CD4-positive, alpha-beta T cell treated with Interleukin-15 for 4 hours (primary cell): ENCODE measurements around the gene FBXO33.
A peak's percentile ranks its signal among the peaks of the same experiment; 100 is the strongest.

Experiments used
- DNase-seq: peaks from one replicate; pipeline ENCODE4 v3.0.0-alpha.2; 2020; ENCODE audit warnings: low spot score

The FBXO33 gene

DNA sequence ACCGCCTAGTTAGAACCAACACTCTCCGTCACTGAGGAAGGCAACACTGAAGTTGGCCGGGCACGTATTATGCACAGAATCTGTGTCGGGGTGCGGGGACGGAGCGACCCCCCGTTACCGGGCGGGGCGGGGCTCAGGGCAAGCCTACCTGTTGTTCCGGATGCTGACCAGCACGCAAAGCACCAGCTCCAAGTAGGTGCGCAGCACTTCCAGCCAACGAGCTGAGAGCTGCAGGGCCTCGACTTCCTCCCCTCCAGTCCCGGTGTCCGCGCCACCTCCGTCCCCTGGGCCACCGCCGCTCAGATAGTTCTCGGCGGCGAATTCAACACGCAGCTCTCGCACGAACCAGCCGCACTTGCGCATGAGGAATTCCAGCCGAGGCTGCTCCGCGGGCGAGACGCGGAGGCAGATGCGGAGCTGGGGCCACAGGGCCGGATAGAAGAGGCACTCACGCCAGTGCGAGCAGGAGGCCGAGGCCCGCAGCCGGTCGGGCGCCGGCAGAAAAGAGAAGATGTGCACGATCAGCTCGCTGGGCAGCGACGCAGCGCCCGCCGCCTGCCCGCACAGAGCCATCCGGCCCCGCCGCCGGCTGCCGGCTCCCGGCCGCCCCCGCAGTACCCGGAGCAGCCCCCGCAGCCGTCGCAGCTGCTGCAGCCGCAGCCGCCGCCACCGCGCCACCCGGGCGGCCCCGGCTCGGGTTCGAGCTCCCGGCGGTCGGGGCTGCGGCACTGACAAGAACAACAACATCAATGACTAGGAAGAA, 636 bp downstream of the FBXO33 start:
- DNase-seq: peak; percentile 27

DNA sequence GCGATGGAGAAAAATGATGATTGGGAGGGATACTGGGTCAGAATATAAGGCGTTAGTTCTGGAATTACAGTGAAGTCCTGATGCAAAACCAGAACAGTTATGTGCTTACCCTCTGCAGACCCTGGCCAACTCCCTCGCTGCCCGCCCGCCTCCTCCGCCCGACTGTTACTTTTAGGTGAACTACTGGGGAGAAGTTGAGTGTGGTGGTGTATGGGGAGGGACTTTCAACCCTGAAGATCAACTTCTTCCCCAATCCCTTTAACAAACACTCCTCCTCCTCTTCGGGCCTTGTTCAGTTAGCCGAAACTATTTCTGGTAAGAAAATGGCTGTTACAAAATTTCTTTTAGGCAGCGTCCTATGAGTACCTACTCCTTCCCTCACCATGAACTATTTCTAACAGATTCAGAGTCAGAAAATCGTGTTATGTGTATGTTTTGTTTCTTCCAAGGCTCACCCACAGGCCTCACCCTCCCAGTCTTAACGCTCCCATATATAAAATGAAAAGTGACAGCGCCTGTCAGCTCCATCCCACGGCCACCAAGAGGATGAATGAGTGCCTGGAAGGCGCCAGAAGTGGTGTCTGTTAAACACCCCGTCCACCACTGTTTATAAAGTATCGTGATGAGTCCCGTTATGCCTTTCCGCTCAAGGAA, 1.3 kb downstream of the FBXO33 start:
- DNase-seq: no peak

GRCh38 chr14:39428118-39428517, 4.1 kb downstream of the FBXO33 start:
- no peak for DNase-seq

GRCh38 chr14:39426605-39427004, 5.6 kb downstream of the FBXO33 start:
- peak; percentile 14 for DNase-seq

- DNase-seq: no peak
Measured at GRCh38 chr14:39425947-39426346, 6.3 kb downstream of the FBXO33 start.

DNA sequence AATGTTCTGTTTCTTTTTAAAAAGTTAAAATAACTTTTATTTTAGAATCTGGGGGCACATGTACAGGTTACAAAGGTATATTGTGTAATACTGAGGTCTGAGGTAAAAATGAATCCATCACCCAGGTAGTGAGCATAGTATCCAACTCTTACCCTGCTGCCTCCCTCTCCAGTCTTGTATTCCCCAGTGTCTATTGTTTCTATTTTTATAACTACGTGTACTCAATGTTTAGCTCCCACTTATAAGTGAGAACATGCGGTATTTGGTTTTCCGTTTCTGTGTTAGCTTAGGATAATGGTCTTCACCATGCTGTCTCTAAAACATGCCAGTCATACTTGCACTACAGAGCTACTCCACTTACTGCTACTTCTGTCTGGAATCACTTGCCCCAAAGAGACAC, 8.4 kb downstream of the FBXO33 start:
- DNase-seq: no peak

DNA sequence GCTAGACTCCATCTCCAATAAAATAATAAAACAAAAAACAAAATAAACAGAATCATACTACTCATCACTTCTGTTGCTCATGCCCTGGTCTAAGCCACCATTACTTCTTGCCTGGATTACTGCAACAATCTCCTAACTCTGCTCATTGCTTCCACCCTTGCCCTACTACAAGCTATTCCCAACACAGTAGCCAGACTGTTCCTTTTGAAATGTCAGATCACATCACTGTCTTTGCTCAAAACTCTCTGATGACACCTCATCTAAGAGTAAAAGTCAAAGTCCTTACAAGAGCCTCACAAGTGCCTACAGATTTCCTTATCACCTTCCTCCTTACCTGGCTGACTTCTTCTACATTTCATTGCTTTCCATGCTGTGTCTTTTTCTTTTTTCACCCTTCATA, 10.0 kb downstream of the FBXO33 start:
- no peak for DNase-seq

DNA sequence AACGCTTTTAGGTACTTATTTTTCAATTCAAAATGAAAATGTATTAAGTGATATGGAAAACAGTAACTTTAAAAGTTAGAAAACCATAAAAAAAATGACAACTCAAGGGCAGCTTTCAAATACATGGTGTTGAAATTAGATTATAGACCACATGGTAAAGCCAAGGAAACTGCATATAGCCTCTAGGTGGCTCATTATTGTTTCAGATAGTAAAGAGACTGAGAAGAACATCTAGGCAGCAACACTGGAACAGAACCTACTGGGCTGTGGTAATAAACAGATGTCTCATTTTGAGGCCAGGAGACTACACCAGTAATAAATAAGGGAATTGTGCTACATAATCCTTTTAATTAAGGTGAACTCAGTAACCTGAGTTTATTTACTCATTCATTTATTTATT, 13.0 kb downstream of the FBXO33 start:
- DNase-seq: no peak

DNA sequence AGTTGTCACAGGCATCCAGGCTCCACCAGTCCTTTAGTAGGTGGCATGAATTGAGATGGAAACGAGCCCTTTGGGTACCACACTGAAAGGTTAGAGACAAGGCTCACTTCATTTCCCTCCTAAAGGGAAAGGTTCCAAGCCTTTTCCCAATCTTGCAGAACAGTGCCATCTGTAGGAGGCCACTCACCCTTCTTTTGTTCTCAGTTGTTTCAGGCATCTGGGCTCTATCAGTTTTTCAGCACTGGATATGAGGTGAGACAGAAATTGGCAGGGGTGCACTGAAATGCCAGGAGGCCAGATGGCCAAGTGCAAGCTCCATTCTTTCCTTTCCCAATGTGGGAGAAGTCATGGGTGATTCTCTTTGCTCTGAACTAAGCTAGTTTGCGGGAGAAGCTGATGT, 15.2 kb downstream of the FBXO33 start:
- no peak for DNase-seq

- no peak for DNase-seq
Measured at GRCh38 chr14:39416072-39416471, 16.2 kb downstream of the FBXO33 start.

DNA sequence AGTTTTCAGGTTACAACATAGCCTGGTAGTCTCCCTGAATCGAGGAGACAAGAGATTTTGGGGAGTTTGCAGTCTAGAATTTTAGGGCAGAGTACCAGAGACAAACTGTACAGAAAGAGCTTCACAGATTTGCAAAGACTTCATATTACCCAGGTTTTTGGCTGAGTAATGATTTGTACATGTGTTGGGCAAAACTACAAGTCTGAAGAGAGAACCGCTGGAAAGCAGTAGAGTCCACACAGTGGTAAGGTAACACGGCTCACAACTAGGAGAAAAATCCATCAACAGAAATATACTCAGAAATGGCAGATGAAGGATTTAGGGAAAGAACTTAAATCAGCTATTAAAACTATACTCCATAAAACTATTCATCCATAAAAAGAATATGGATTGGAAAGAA, 25.7 kb downstream of the FBXO33 start:
- DNase-seq: no peak

DNA sequence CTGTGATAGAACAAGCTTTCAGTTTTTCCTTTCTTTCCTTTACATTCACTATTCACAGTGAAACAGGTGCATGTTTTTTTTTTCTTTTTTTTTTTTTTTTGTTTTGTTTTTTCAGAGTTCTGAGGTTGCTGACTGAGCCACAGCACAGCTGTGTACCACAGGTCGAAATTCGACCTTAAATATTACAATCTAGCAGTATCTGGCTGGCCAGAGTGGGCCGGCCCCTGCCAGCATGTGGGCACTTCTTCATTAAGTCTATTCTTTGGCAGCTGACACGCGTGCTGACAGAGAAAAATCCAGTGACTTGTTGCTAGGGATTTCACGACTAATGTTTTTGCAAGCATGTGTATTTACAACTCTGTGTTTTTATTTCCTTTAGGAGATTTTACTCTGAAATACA, 33.9 kb downstream of the FBXO33 start:
- no peak for DNase-seq

GRCh38 chr14:39396448-39396847, 35.8 kb downstream of the FBXO33 start:
- no peak for DNase-seq

GRCh38 chr14:39395555-39396254, 36.5 kb downstream of the FBXO33 start:
- no peak for DNase-seq

DNA sequence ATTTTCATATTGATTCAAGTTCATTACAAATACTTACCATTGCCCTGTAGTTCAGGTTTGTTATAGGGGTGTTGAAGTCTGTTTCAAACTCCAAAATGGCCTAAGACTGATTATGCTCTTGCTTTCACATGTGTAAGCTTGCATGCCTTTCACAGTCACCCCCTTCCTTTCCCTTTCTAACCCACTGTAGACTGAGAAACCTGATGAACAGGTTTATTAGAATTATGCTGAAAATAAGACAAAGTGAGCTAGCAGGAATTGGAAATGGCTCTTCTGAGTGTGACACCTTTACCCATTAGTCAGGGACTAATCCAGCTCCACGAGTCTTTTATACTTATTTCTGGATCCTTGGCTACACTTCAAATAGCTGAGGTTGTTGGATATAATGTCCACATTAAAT, 38.9 kb downstream of the FBXO33 start:
- DNase-seq: no peak

GRCh38 chr14:39384177-39384576, 48.1 kb downstream of the FBXO33 start:
- no peak for DNase-seq

DNA sequence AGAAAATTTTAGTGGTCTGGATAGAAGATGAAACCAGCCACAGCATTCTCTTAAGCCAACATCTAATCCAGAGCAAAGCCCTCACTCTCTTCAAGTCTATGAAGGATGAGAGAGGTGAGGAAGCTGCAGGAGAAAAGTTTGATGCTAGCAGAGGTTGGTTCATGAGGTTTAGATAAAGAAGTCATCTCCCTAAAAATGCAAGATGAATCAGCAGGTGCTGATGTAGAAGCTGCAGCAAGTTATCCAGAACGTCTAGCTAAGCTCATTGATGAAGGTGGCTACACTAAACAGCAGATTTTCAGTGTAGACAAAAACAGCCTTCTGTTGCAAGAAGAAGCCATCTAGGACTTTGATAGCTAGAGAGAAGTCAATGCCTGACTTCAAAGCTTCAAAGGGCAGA, 48.5 kb downstream of the FBXO33 start:
- DNase-seq: no peak

DNA sequence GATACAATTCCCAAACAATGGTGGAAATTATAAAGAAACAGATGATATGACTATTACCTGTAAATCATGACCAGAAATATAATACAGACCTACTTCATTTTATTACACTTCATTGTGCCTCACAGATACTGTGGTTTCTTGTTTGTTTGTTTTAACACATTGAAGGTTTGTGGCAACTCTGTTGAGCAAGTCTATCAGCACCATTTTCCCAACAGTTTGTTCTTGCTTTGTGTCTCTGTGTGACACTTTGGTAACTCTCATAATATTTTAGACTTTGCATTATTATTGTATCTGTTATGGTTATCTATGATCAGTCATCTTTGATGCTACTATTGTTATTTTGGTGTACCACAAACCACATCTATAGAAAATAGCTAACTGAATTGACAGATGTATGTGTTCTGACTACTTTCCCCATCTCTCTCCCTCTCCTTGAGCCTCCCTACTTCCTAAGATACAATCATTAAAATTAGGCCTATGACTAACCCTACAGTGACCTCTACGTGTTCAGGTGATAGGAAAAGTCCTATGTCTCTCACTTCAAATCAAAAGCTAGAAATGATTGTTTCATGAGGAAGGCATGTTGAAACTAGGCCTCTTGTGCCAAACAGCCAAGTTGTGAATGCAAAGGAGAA, 49.1 kb downstream of the FBXO33 start:
- DNase-seq: peak; percentile 14

DNA sequence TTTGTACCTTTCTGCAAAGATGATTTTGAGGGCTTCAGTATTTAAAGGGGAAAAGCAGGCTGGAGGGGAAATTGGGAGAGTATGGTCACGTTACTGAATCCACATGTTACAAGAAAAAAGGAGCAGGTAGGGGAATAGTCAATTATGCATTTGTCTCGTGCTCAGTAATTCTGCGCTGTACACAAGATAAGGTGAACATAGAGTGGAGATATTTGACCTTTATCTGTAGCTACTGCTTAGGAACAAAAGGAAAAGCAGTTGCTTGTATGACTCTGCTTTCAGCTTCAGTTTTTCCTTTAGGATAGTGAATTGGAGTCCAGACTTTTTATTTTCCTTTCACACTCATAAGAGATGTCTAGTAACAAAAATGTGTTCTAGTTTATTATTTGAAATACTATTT, 49.8 kb downstream of the FBXO33 start:
- no peak for DNase-seq

DNA sequence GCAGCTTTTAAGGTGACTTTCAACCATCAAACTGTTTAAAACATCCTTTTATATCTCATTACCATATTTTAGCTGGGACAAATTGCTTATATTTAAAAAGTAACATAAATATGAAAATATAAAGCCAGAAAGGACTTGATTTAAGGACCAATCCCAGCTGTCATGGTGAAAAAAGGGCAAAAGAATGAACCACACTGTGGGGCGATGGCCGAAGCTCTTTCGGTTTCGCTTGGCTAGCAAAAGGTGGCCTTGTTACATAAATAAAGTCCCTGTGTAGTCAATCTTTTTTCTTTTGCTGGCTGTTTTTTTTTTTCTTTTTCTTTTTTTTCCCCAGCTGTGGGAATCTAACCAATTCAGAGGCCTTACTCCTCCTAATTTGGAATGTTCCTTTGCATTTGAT, 50.9 kb downstream of the FBXO33 start:
- DNase-seq: no peak

GRCh38 chr14:39376667-39377403, 55.4 kb downstream of the FBXO33 start:
- DNase-seq: no peak

DNA sequence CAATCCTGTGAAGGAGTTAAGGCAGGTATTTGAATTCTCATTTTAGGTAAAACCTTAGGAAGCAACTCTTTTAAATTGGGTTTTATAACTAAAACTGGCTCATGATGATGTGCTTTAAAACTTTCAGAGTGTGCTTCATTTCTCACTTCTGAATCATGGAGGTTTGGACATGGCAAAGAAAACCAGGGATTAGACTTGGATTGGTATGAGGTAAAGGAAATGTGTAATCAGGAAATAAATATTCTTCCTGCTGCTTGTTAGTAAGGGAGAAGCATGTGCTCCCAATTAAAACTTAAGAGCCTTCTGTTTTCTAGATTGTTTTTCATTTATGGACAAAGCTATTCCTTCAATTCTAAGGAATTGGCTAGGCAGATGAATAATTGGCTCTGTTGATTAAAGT, 57.4 kb downstream of the FBXO33 start:
- no peak for DNase-seq
